B cell (primary cell): ENCODE measurements around the gene TMTC4. TPM values are rescaled to one million over a fixed set of nuclear protein-coding genes. Genes with fewer than 3 reads are reported as not detected.

Experiments
- ATAC-seq: fragments of 200-7000 bp; cut with Tn5 transposase; one replicate; pipeline ENCODE4 v1.10.0; 2021; ENCODE audit warnings: low read depth, mild to moderate bottlenecking, moderate number of reproducible peaks, moderate library complexity
- CTCF ChIA-PET: fragments of 350-600 bp; sonication (Branson Sonifier 250); formaldehyde crosslinking; loops from one replicate; lab custom pipeline; 2021; ENCODE audit warnings: antibody characterized with exemption, inconsistent platforms; lab: Charles Lee
- POLR2A ChIA-PET: fragments of 350-600 bp; sonication (Branson Sonifier 250); formaldehyde crosslinking; loops from one replicate; lab custom pipeline; 2021; ENCODE audit warnings: antibody characterized with exemption; lab: Charles Lee
- DNase-seq: peaks from one replicate; pipeline ENCODE4 v3.0.0; 2013
- H2AFZ ChIP-seq: 2 replicates; pipeline ENCODE4 v1.6.1; 2012; ENCODE audit warnings: mild to moderate bottlenecking, low read depth, low read length; ENCODE audit not compliant: insufficient read depth, poor library complexity, severe bottlenecking
- H3K27ac ChIP-seq, 2 donors: 1 replicate in 1 of 2; 2 replicates in 1 of 2; pipeline ENCODE4 v1.5.1; 2012 to 2013; ENCODE audit warnings: low read length in 2 of 2, mild to moderate bottlenecking in 2 of 2, moderate library complexity in 1 of 2
- H3K27me3 ChIP-seq, 4 experiments: fragments of 200-600 bp in 1 of 4; sonication (generic) in 1 of 4; replicated peaks in 1 of 4; 1 replicate in 2 of 4; 2 replicates in 2 of 4; pipeline versions ENCODE4 v1.6.1 to v1.7.0; 2013 to 2016; ENCODE audit warnings: low read length in 3 of 4, mild to moderate bottlenecking in 2 of 4, mixed read lengths in 1 of 4, moderate library complexity in 1 of 4; ENCODE audit not compliant: insufficient read depth in 4 of 4, control insufficient read depth in 3 of 4; ENCODE audit errors: control extremely low read depth in 1 of 4
- H3K36me3 ChIP-seq, 2 experiments: replicated peaks in 1 of 2; 1 replicate in 1 of 2; 2 replicates in 1 of 2; pipeline versions ENCODE4 v1.6.1 to v1.7.1; 2013; ENCODE audit warnings: low read length in 1 of 2; ENCODE audit not compliant: insufficient read depth in 2 of 2, control insufficient read depth in 1 of 2; ENCODE audit errors: control extremely low read depth in 1 of 2, extremely low read depth in 1 of 2
- H3K4me1 ChIP-seq, 2 donors: fragments of 200-600 bp in 1 of 2; sonication (generic) in 1 of 2; 1 replicate in 1 of 2; 2 replicates in 1 of 2; pipeline versions ENCODE4 v1.5.1 to v1.6.1; 2013 to 2017; ENCODE audit warnings: low read length in 2 of 2; ENCODE audit not compliant: control insufficient read depth in 2 of 2, insufficient read depth in 2 of 2
- H3K4me2 ChIP-seq: replicated peaks from 2 replicates; pipeline ENCODE3; 2012; ENCODE audit warnings: mild to moderate bottlenecking, low read depth, low read length; ENCODE audit not compliant: poor library complexity, severe bottlenecking
- H3K4me3 ChIP-seq, 5 experiments: fragments of 200-600 bp in 1 of 5; sonication (generic) in 1 of 5; 1 replicate in 3 of 5; 2 replicates in 2 of 5; pipeline versions ENCODE4 v1.5.1 to v1.7.0; 2011 to 2016; ENCODE audit warnings: low read length in 4 of 5, mild to moderate bottlenecking in 4 of 5, low read depth in 2 of 5, control low read depth in 1 of 5, moderate library complexity in 1 of 5; ENCODE audit not compliant: insufficient read depth in 1 of 5; ENCODE audit errors: control extremely low read depth in 1 of 5, extremely low read depth in 1 of 5
- H3K79me2 ChIP-seq: fragments of 200-600 bp; sonication (generic); one replicate; pipeline ENCODE4 v1.6.0; 2016; ENCODE audit warnings: low read length; ENCODE audit not compliant: control insufficient read depth, insufficient read depth
- H3K9ac ChIP-seq: fragments of 200-600 bp; sonication (generic); 2 replicates; pipeline ENCODE4 v1.6.1; 2017; ENCODE audit warnings: mild to moderate bottlenecking, low read length, moderate library complexity
- H3K9me3 ChIP-seq, 3 donors: one replicate each; pipeline versions ENCODE4 v1.6.1 to v1.7.1; 2013; ENCODE audit warnings: low read length in 2 of 3; ENCODE audit not compliant: control insufficient read depth in 2 of 3, insufficient read depth in 1 of 3; ENCODE audit errors: control extremely low read depth in 1 of 3
- H4K20me1 ChIP-seq: 2 replicates; pipeline ENCODE4 v1.6.0; 2012; ENCODE audit warnings: mild to moderate bottlenecking, low read length; ENCODE audit not compliant: insufficient read depth, control insufficient read depth, poor library complexity, severe bottlenecking
- H3K27ac Mint-ChIP-seq: one replicate; pipeline ENCODE4 v1.8.0; 2021; ENCODE audit warnings: mixed read lengths
- H3K27me3 Mint-ChIP-seq: one replicate; pipeline ENCODE4 v1.8.0; 2021; ENCODE audit warnings: mixed read lengths
- H3K4me1 Mint-ChIP-seq: one replicate; pipeline ENCODE4 v1.8.0; 2021; ENCODE audit warnings: mixed read lengths
- H3K4me3 Mint-ChIP-seq: one replicate; pipeline ENCODE4 v1.8.0; 2021; ENCODE audit warnings: mixed read lengths
- H3K9me3 Mint-ChIP-seq: one replicate; pipeline ENCODE4 v1.8.0; 2022; ENCODE audit warnings: mixed read lengths; ENCODE audit not compliant: insufficient read depth
- EZH2 ChIP-seq: IDR thresholded peaks from 2 replicates; pipeline ENCODE4 v1.6.1; 2012; ENCODE audit warnings: borderline replicate concordance, low read depth, mild to moderate bottlenecking, moderate library complexity, low read length; ENCODE audit not compliant: insufficient read depth, poor library complexity, severe bottlenecking
- WGBS: methylation state at CpG from one replicate; pipeline ENCODE4 v1.1.5; 2013; ENCODE audit warnings: missing lambda C conversion rate; ENCODE audit not compliant: insufficient coverage; 5-methylcytosine and 5-hydroxymethylcytosine counted together
- intact Hi-C: fragments of 100-400 bp; cut with micrococcal nuclease; formaldehyde crosslinking; loops from one replicate; pipeline ENCODE4 v1.10.0; 2022
- polyA plus RNA-seq: library from polyadenylated mRNA; depleted of rRNA; stranded (reverse); fragments of >200 nt; gene quantifications from 2 replicates; pipeline ENCODE4 v1.2.3, GENCODE V29; 2012
- total RNA-seq, 2 donors: library from RNA; stranded (reverse); fragments of 120-200 nt in 1 of 2; gene quantifications; 1 replicate in 1 of 2; 2 replicates in 1 of 2; pipeline versions ENCODE4 v1.2.3 to v1.2.4, GENCODE V29; 2013 to 2022
- TF ChIP-seq, protein P1 (sequence below): fragments of 200-600 bp; IDR thresholded peaks from one replicate; pipeline ENCODE4 v1.8.0; 2022; ENCODE audit warnings: antibody characterized with exemption, mild to moderate bottlenecking

The TMTC4 gene
- total and polyA plus RNA-seq, 2 donors (not counting 1 experiment from before 2014, with no cell fraction given) = 7.9 to 17.8 TPM

DNA sequence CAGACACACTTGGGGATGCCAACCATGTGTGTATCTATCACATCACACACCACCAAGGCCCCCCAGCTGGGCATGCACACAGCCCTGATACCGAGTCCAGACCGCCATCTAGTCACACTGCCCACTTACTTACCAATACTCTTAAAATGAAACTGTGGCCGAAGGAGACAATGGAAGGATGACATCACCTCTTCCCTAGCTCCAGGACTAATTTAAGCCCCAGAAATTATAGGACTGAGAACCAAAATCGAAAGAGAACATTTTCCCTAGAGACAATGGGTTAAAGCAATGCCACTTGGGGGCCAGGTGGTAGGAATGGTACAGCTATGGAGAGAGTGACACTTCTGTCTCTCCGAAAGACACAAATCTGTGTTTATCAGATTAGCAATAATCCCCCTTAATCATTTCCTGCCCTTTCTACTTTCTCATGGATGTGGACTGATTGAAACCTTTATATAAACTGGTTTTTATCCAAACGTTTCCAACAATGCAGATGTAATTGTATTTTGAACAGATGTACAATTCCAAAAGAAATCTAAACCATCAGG, 85.3 kb downstream of the TMTC4 start:
- Mint-ChIP-seq H3K27me3 (no peaks in the 10 kb centered on the region), H3K4me1 (peaks cover 20% of the 10 kb centered on the region), H3K4me3 (peak overlapping the region; percentile 90), H3K9me3 (peaks cover under 1% of the 10 kb centered on the region), H3K27ac (peak overlapping the region; percentile 82)
- H3K9ac ChIP-seq = peak overlapping the region; percentile 75
- WGBS = 100% methylated on average over 2 of the region's 6 CpGs
- ChIA-PET CTCF (interaction anchor here (0.8 to 6.8 kb wide), 5 partner anchors 9 to 85 kb away, joined by 4 to 46 read pairs (median 6); partner anchors contain the start of gene TMTC4), POLR2A (no interaction called here)
- H3K9me3 ChIP-seq = no peaks in the 10 kb centered on the region
- H2AFZ ChIP-seq = peak overlapping the region; percentile 90
- no peak for TF ChIP-seq EZH2
- TF ChIP-seq, protein P1, sequence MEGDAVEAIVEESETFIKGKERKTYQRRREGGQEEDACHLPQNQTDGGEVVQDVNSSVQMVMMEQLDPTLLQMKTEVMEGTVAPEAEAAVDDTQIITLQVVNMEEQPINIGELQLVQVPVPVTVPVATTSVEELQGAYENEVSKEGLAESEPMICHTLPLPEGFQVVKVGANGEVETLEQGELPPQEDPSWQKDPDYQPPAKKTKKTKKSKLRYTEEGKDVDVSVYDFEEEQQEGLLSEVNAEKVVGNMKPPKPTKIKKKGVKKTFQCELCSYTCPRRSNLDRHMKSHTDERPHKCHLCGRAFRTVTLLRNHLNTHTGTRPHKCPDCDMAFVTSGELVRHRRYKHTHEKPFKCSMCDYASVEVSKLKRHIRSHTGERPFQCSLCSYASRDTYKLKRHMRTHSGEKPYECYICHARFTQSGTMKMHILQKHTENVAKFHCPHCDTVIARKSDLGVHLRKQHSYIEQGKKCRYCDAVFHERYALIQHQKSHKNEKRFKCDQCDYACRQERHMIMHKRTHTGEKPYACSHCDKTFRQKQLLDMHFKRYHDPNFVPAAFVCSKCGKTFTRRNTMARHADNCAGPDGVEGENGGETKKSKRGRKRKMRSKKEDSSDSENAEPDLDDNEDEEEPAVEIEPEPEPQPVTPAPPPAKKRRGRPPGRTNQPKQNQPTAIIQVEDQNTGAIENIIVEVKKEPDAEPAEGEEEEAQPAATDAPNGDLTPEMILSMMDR = no peak
- H3K27ac ChIP-seq = no peak overlapping the region
- H3K4me1 ChIP-seq = peaks cover 10 to 12% of the 10 kb centered on the region in 2 donors
- no peaks in the 10 kb centered on the region for H4K20me1 ChIP-seq
- H3K79me2 ChIP-seq = no peaks in the 10 kb centered on the region
- DNase-seq (no peak), ATAC-seq (no peak)
- no peaks in the 10 kb centered on the region for H3K36me3 ChIP-seq
- peak overlapping the region; percentile 88 for H3K4me2 ChIP-seq
- H3K4me3 ChIP-seq = peak overlapping the region in 4 of 5 experiments; percentile 23 to 85 (median 64)
- no peaks in the 10 kb centered on the region for H3K27me3 ChIP-seq
- intact Hi-C loops = loop anchor here (5.0 kb wide), 1 partner anchor 932 kb away; no protein-coding TSS in a partner anchor
